ENCODE data around the gene ITGBL1. TPM values are rescaled to one million over a fixed set of nuclear protein-coding genes. Genes with fewer than 3 reads are reported as not detected.

ITGBL1 gene
- total and polyA plus RNA-seq, 2 of the 8 experiments (the other 6 are each of a cell fraction or from before 2014, with no cell fraction given): not detected

GRCh38 chr13:101594936-101595335 lies 142.5 kb downstream of the ITGBL1 start:
- H3K18ac ChIP-seq (ENCODE audit: extremely low read depth, low read length): no peak overlapping the region
- H3K23ac ChIP-seq (ENCODE audit: insufficient read length): no peak overlapping the region
- no peak overlapping the region for H3K4me3 ChIP-seq (ENCODE audit: extremely low read depth in 1 of 4, insufficient read depth in 2 of 4, low read depth in 3 of 4, low read length in 4 of 4)
- H2BK20ac ChIP-seq (ENCODE audit: low read length): no peak overlapping the region
- no peak overlapping the region for H3K14ac ChIP-seq (ENCODE audit: insufficient read length)
- H2AFZ ChIP-seq (ENCODE audit: low read length): peak overlapping the region; percentile 70; the same call in 1 of the 2 replicates
- H3K9me3 ChIP-seq (ENCODE audit: insufficient read depth in 2 of 2, low read depth in 1 of 2, low read length in 1 of 2): no peaks in the 10 kb centered on the region
- H3K79me1 ChIP-seq (ENCODE audit: low read depth, low read length): no peaks in the 10 kb centered on the region
- no peaks in the 10 kb centered on the region for H3K27me3 ChIP-seq (replicated peaks in 1 of 4; ENCODE audit: control insufficient read depth in 3 of 4, extremely low read depth in 1 of 4, insufficient read depth in 3 of 4, low read length in 3 of 4)
- no peak overlapping the region for H2AK5ac ChIP-seq (ENCODE audit: low read depth, low read length)
- CTCF ChIA-PET (ENCODE audit: partially characterized antibody): no interaction called here
- H2BK15ac ChIP-seq (ENCODE audit: low read length): no peak overlapping the region
- H3K56ac ChIP-seq (replicated peaks; ENCODE audit: insufficient read length, low read depth, low read length): no peak overlapping the region
- FAIRE-seq: no peak
- H3K4me2 ChIP-seq (ENCODE audit: insufficient read depth in 1 of 2, low read depth in 2 of 2, low read length in 2 of 2): no peak overlapping the region
- POLR2A ChIA-PET (ENCODE audit: partially characterized antibody): no interaction called here
- no peak overlapping the region for H3K4ac ChIP-seq (replicated peaks; ENCODE audit: insufficient read length, low read depth, low read length)
- H3K4me1 ChIP-seq (replicated peaks in 1 of 4; ENCODE audit: control insufficient read depth in 3 of 4, insufficient read depth in 4 of 4, low read length in 3 of 4): no peaks in the 10 kb centered on the region
- H3K36me3 ChIP-seq (ENCODE audit: control insufficient read depth in 2 of 4, insufficient read depth in 4 of 4, low read length in 3 of 4): no peaks in the 10 kb centered on the region
- no peak overlapping the region for H3K9ac ChIP-seq (replicated peaks in 1 of 4; ENCODE audit: extremely low read depth in 1 of 4, low read depth in 3 of 4, low read length in 3 of 4)
- no peak for DNase-seq (ENCODE audit: low read depth in 1 of 2, low spot score in 2 of 2)
- H2BK120ac ChIP-seq (replicated peaks; ENCODE audit: low read depth, low read length): no peak overlapping the region
- no peak overlapping the region for H3K27ac ChIP-seq (ENCODE audit: low read depth, low read length)
- H4K5ac ChIP-seq (ENCODE audit: insufficient read length, low read depth, low read length): no peak overlapping the region
- no peaks in the 10 kb centered on the region for H3K79me2 ChIP-seq (ENCODE audit: control insufficient read depth in 1 of 2, insufficient read depth in 2 of 2, low read length in 2 of 2)
- no peaks in the 10 kb centered on the region for H4K20me1 ChIP-seq (replicated peaks in 1 of 2; ENCODE audit: control insufficient read depth in 1 of 2, insufficient read depth in 2 of 2, low read length in 2 of 2)
- WGBS, 2 experiments (ENCODE audit: extremely low coverage in 1 of 2, insufficient coverage in 1 of 2, insufficient read length in 1 of 2, insufficient replicate concordance in 2 of 2, low coverage in 1 of 2, low lambda C conversion rate in 2 of 2, missing lambda C conversion rate in 1 of 2): 89% methylated on average over 5 of the region's 5 CpGs; no CpG with 5 or more reads in 1 of the 2 experiments
- H2BK5ac ChIP-seq (ENCODE audit: low read depth, low read length): no peak overlapping the region
- no peaks in the 10 kb centered on the region for H3K23me2 ChIP-seq (ENCODE audit: low read depth, low read length)
- H4K8ac ChIP-seq (ENCODE audit: extremely low read depth, insufficient read depth, low read length): no peak overlapping the region
- H4K91ac ChIP-seq (replicated peaks; ENCODE audit: insufficient read length, low read length): no peak overlapping the region
- no peak overlapping the region for H2BK12ac ChIP-seq (ENCODE audit: low read depth, low read length)
- TF ChIP-seq CTCF (IDR thresholded peaks at IDR 0.05; ENCODE audit: control extremely low read depth in 1 of 3, insufficient read depth in 1 of 3, low read depth in 1 of 3, low read length in 3 of 3): no peak
- TF ChIP-seq JUND (IDR thresholded peaks at IDR 0.05; ENCODE audit: low read length): no peak
- TF ChIP-seq POU5F1 (IDR thresholded peaks at IDR 0.05; ENCODE audit: low read depth, low read length): no peak
- TF ChIP-seq RNF2 (IDR thresholded peaks at IDR 0.05; ENCODE audit: borderline replicate concordance, low read depth, low read length, missing control alignments, poor library complexity, severe bottlenecking): no peak
- no peak for TF ChIP-seq BCL11A (IDR thresholded peaks at IDR 0.05; ENCODE audit: low read depth in 2 of 2, low read length in 2 of 2)
- TF ChIP-seq ATF2 (IDR thresholded peaks at IDR 0.05; ENCODE audit: low read length): no peak
- TF ChIP-seq SIX5 (IDR thresholded peaks at IDR 0.05; ENCODE audit: low read depth, low read length): no peak
- TF ChIP-seq TBP (IDR thresholded peaks at IDR 0.05; ENCODE audit: low read depth, low read length): no peak
- TF ChIP-seq NRF1 (IDR thresholded peaks at IDR 0.05; ENCODE audit: low read depth, low read length): no peak
- TF ChIP-seq CREB1 (IDR thresholded peaks at IDR 0.05): no peak
